ENCODE data around the gene IGLL5. TPM values are rescaled to one million over a fixed set of nuclear protein-coding genes. Genes with fewer than 3 reads are reported as not detected.

IGLL5 gene
- total and polyA plus RNA-seq, 3 donors from 2014 or later: 0.94 to 9.8 (median 1.4) TPM

DNA sequence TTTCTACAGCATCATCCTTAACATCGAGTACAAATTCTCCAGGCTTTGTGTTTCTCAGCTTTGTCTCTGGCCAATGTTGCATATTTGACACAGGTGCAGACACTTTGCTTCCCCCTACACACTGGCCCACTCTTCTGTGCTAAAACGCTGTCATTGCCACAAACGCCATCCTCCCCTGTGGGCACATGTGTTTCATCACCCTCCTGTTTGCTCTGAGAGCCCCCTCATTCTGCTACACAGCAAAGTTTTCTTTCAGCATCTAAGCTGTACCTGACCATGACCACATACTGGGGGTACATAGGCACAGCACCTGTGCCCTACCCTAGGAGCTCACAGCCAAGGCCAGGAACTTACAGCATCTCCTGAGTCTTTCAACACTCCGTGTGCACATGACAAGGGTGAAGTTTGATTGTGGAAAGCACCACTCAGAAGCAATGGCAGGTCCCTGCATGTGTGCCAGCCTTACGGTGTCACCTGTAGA, 7.9 kb upstream of the IGLL5 start:
- TF ChIP-seq POLR2A (IDR thresholded peaks at IDR 0.05): no peak
- TF ChIP-seq, protein P1, sequence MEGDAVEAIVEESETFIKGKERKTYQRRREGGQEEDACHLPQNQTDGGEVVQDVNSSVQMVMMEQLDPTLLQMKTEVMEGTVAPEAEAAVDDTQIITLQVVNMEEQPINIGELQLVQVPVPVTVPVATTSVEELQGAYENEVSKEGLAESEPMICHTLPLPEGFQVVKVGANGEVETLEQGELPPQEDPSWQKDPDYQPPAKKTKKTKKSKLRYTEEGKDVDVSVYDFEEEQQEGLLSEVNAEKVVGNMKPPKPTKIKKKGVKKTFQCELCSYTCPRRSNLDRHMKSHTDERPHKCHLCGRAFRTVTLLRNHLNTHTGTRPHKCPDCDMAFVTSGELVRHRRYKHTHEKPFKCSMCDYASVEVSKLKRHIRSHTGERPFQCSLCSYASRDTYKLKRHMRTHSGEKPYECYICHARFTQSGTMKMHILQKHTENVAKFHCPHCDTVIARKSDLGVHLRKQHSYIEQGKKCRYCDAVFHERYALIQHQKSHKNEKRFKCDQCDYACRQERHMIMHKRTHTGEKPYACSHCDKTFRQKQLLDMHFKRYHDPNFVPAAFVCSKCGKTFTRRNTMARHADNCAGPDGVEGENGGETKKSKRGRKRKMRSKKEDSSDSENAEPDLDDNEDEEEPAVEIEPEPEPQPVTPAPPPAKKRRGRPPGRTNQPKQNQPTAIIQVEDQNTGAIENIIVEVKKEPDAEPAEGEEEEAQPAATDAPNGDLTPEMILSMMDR (IDR thresholded peaks at IDR 0.05): no peak
- DNase-seq: no peak
- intact Hi-C loops (cut with DNase I; ENCODE audit: low total_unique reads): no loop called here
- no peaks in the 10 kb centered on the region for H3K9me3 ChIP-seq
- WGBS, 2 donors: 83 to 87% methylated on average over 5 of the region's 5 CpGs
- H3K4me1 ChIP-seq: no peaks in the 10 kb centered on the region
- no peak overlapping the region for H3K4me3 ChIP-seq
- H3K27ac ChIP-seq: no peak overlapping the region
- no peaks in the 10 kb centered on the region for H3K27me3 ChIP-seq
- H3K36me3 ChIP-seq (ENCODE audit: low read depth, missing control alignments): no peaks in the 10 kb centered on the region

DNA sequence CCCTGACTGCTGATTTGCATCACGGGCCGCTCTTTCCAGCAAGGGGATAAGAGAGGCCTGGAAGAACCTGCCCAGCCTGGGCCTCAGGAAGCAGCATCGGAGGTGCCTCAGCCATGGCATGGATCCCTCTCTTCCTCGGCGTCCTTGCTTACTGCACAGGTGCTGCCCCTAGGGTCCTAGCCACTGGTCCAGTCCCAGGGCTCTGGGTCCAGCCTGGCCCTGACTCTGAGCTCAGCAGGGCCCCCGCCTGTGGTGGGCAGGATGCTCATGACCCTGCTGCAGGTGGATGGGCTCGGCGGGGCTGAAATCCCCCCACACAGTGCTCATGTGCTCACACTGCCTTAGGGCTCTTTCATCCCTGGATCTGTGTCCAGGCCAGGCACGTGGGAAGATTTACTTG, 7.0 kb upstream of the IGLL5 start:
- Histone ChIP-seq H3K4me3 (no peak overlapping the region), H3K36me3 (ENCODE audit: low read depth, missing control alignments) (no peaks in the 10 kb centered on the region), H3K27me3 (no peaks in the 10 kb centered on the region), H3K9me3 (no peaks in the 10 kb centered on the region), H3K4me1 (no peaks in the 10 kb centered on the region), H3K27ac (no peak overlapping the region)
- 76 to 80% methylated on average over 2 to 9 of the region's 9 CpGs for WGBS, 2 donors
- no peak for DNase-seq
- intact Hi-C loops (cut with DNase I; ENCODE audit: low total_unique reads): no loop called here
- TF ChIP-seq, protein P1 (IDR thresholded peaks at IDR 0.05): no peak
- TF ChIP-seq POLR2A (IDR thresholded peaks at IDR 0.05): no peak

DNA sequence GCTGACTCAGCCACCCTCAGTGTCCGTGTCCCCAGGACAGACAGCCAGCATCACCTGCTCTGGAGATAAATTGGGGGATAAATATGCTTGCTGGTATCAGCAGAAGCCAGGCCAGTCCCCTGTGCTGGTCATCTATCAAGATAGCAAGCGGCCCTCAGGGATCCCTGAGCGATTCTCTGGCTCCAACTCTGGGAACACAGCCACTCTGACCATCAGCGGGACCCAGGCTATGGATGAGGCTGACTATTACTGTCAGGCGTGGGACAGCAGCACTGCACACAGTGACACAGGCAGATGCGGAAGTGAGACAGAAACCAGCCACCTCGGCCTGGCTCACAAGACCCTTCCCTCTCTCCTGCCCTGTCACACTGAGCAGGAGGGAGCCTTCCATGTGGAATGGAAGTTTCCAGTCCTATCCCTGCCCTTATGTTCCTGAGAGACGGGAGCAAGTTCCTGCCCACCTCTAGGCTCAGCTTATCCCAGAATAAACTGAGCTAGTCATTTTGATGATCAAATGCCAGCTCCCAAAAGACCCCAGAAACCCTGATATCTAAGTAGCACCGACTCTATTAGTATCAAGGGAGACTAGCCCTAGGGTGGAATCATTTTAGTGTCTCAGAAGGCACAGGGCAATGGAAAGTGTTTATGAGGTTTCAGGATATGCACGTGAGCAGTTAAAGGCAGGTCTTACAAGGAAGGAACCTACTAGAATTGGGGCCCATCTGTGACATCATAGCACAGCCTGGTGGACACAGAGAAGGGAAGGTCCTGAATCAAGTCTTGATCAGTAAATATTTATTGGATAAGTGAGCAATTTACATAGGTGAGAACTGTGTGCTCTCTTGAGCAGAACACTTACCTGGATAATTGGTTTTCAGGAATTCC, 6.3 kb upstream of the IGLL5 start:
- Histone ChIP-seq H3K27me3 (no peaks in the 10 kb centered on the region), H3K4me3 (no peak overlapping the region), H3K4me1 (no peaks in the 10 kb centered on the region), H3K27ac (no peak overlapping the region), H3K36me3 (ENCODE audit: low read depth, missing control alignments) (no peaks in the 10 kb centered on the region), H3K9me3 (no peaks in the 10 kb centered on the region)
- TF ChIP-seq POLR2A (IDR thresholded peaks at IDR 0.05): no peak
- TF ChIP-seq, protein P1 (IDR thresholded peaks at IDR 0.05): no peak
- intact Hi-C loops (cut with DNase I; ENCODE audit: low total_unique reads): no loop called here
- no peak for DNase-seq
- WGBS, 2 donors: 68 to 80% methylated on average over 8 to 10 of the region's 10 CpGs

DNA sequence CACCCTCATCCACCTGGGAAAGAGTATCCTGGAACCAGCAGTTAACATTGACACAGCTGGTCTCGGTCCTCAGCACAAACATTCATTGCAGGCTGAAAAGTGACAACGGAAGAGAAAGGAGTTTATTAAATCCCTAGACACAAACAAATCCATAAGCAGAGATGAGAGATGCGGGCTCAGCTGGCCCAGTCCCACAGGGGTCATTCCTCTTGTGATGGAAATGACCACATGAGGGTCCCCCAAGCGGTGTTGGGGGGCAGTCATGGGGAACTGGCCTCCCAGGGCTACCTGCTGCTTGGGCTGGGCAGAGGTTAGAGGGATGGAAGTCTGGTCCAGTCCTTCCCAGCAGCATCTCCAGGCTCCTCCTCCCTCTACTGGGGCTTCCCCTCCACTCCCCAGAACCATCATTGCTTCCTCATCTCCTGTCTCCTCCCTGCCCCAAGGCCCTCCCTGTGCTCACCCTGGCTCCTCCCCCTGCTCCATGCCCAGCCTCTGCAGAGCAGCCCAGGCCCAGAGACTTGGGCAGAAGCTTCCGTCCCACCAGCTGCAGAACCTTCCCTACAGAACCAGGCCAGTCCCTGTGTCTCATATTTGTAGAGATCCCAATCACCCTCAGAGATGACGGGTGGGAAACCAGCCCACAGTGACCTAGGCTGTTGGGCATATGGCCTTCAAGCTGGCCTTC, 5.4 kb upstream of the IGLL5 start:
- H3K36me3 ChIP-seq (ENCODE audit: low read depth, missing control alignments): no peaks in the 10 kb centered on the region
- H3K4me1 ChIP-seq: no peaks in the 10 kb centered on the region
- TF ChIP-seq POLR2A (IDR thresholded peaks at IDR 0.05): no peak
- TF ChIP-seq, protein P1 (IDR thresholded peaks at IDR 0.05): no peak
- no peak overlapping the region for H3K27ac ChIP-seq
- H3K27me3 ChIP-seq: no peaks in the 10 kb centered on the region
- no peaks in the 10 kb centered on the region for H3K9me3 ChIP-seq
- no peak overlapping the region for H3K4me3 ChIP-seq
- WGBS, 2 donors: 91 to 94% methylated on average over 6 of the region's 6 CpGs
- intact Hi-C loops (cut with DNase I; ENCODE audit: low total_unique reads): no loop called here
- no peak for DNase-seq

Measured in testis (tissue), 3 donors.